Uterus (tissue), 2 donors: ENCODE data around the gene A1BG.

ENCODE experiments used
- CTCF ChIP-seq, 4 experiments: fragments of 200-600 bp in 2 of 4; fragments of 450-650 bp in 2 of 4; sonication (generic) in 2 of 4; IDR thresholded peaks; one replicate each; pipeline ENCODE4 v1.5.1; 2016 to 2019; ENCODE audit warnings: antibody characterized with exemption in 4 of 4, mild to moderate bottlenecking in 2 of 4, moderate library complexity in 1 of 4
- POLR2A ChIP-seq, 2 donors: fragments of 450-650 bp; IDR thresholded peaks; one replicate each; pipeline ENCODE4 v1.6.1; 2016; ENCODE audit warnings: antibody characterized with exemption in 2 of 2, mild to moderate bottlenecking in 1 of 2, moderate library complexity in 1 of 2

- TF ChIP-seq CTCF (IDR thresholded peaks at IDR 0.05) (peak in 2 of 4 experiments; percentile 30 to 38), POLR2A (IDR thresholded peaks at IDR 0.05) (peak; percentile 66 to 91)
Observed at GRCh38 chr19:58380662-58381459, 27.6 kb upstream of the A1BG start, which contains the start of gene ZNF837.
